HG02938 (cell line): ENCODE data around the gene MINPP1.

Experiments used
- ATAC-seq: cut with Tn5 transposase; IDR thresholded peaks from one replicate; pipeline ENCODE4 v1.9.1; 2021; ENCODE audit warnings: mild to moderate bottlenecking, moderate library complexity; ENCODE audit not compliant: unreplicated experiment

The MINPP1 gene

GRCh38 chr10:87518937-87519336, 14.2 kb downstream of the MINPP1 start:
- ATAC-seq = no peak

DNA sequence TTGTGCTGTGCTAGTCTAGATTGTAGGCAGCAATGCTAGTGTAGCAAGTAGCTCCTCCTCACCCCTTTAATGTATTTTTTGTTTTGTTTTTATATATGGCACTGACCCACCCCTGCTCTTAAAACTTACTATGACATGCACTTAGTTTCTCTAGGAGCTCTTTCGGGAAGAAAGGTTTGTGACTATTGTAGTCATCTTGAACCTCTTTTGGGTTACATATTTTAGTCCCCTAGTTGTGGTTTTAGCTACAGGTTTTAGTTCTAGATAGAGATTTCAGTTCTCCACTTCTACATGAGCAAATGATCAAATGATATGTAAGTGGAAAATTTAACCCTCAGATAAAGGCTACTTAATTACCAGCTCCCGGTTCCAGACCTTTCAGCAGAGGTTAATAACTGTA, 14.9 kb downstream of the MINPP1 start:
- ATAC-seq = no peak

DNA sequence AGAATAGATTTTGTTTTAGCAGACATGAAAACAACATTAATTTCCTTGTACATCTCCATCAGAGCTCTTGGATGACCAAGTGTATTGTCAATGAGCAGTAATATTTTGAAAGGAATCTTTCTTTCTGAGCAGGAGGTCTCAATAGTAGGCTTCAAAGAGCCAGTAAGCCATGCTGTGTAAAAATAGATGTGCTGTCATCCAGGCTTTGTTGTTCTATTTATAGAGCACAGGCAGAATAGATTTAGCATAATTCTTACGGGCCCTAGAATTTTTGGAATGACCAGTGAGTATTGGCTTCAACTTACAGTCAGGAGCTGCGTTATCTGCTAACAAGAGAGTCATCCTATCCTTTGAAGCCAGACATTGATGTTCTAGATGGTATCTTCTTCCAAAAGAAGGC, 19.0 kb downstream of the MINPP1 start:
- no peak for ATAC-seq

DNA sequence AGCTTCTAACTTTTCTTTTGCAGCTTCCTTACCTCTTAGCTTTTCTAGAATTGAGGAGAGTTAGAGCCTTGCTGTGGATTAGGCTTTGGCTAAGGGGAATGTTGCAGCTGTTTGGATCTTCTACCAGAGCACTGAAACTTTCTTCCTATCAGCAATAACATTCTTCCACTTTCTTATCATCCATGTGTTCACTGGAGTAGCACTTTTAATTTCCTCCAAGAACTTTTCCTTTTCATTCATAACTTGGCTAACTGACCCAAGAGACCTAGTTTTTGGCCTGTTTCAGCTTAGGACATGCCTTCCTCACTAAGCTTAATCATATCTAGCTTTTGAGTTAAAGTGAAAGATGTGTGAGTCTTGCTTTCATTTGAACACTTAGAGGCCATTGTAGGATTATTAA, 19.6 kb downstream of the MINPP1 start:
- no peak for ATAC-seq

DNA sequence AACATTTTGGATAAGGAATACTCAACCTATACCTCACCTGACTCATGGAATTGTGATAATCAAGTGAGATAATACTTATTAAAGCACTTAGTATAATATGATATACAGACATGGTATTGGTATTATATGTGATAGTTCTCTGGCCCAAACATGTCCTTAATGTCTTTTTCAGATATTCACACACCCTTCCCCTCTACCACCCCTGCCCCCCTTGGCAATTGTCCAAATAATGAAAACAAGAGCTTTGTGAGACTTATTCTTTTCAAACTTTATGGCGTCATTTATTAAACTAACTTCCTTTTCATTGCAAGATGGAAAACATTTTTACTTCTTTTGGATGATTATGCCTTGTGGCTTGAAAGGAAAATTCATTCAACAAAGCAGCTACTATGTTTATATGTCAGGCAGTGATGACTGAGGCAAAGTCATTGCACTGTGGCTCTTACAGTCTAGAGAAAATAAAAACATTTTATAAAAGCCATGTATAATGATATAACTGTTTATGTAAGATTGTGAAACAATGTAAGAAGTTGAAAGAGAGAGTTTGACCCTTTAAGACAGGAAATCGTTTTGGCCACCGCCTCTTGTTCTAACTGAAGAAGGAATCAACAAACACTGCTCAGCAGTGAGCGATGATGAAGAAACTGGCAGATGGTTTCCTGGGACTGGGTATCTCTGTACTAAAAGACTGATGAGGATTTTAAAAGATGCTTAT, 27.4 kb downstream of the MINPP1 start:
- ATAC-seq = no peak

DNA sequence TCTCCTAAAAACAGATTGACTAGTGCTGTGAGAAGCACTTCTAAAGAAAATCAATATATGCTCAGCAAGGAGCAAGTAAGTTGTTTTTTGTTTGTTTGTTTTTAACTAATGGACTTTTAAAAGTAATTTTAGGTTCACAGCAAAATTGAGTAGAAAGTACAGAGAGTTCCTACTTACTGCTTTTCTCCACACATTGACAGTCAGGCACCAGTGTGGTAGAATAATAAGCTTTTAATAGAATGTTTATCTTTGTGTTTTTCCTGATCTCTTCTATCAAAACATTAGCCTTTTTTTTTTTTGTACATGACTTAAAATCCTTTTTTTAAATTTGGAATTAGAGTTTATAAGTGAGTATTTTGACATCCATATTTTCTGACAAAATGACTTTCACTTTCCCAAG, 28.0 kb downstream of the MINPP1 start:
- no peak for ATAC-seq

DNA sequence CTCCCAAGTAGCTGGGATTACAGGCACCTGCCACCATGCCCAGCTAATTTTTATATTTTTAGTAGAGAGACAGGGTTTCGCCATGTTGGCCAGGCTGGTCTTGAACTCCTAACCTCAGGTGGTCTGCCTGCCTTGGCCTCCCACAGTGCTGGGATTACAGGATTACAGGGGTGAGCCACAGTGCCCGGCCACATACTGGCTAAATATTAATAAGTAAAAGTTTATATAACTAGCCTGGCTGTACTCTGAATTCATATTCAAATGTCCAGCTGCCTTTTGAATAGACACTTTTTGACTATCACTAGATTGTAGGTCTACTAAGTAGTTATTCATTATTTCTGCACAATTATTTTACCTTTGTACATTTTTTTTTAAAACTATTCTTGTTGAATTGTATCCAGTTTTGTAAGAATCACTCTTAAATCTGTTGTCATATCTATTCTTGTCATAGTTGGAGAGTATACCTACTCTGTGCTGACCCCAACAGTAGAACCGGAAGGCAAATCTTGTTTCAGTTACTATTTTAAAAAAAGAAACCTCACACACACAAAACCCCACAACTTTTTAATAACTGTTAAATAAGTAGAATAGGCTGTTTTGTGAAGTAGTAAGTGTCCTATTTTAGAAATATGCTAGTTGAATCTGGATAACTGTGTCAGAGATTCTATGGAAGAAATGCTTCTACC, 29.6 kb downstream of the MINPP1 start:
- ATAC-seq = peak; percentile 82

- ATAC-seq = no peak
Measured at GRCh38 chr10:87538092-87539015, 33.7 kb downstream of the MINPP1 start.

DNA sequence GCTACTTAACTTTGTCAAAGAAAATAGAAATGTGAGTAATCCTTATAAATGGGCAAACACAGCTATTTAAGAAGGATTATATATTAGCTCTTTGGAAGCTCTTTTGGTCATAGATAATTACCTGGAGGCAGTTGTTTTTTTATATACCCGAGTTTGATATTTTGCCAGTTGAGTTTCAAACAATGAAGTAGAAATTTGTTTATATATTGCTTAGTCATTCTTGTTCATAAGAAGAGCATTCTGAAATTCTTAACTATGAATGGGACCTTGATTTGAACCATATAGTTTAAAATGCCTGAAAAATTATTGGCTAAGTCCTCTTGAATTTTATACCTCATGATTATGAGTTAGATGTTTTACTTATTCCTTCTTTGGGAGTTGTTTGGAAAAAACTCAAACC, 36.4 kb downstream of the MINPP1 start:
- ATAC-seq = no peak

DNA sequence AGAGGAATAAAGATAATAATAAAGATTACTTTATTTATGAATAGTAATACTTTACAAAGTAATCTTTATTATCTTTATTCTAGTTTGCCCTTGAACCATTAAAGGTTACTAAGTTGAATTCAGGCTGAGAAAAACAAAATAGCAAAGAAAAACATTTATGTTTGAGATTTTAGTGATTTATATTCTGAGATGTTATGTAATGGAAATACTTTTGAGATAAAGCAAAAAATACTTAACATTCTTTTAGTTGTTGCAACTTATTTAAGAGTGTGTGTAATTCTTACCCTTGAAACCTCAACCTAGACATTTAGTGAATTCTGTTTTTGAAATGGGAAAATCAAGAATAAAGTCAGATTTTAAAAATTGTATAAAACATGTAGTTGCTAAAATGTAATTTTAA, 40.0 kb downstream of the MINPP1 start:
- no peak for ATAC-seq

GRCh38 chr10:87545783-87546182, 41.1 kb downstream of the MINPP1 start:
- no peak for ATAC-seq

GRCh38 chr10:87546210-87546609, 41.5 kb downstream of the MINPP1 start:
- ATAC-seq = no peak

- ATAC-seq = no peak
Measured at GRCh38 chr10:87546971-87547413, 42.3 kb downstream of the MINPP1 start.

- no peak for ATAC-seq
Measured at GRCh38 chr10:87547734-87548311, 43.1 kb downstream of the MINPP1 start.

DNA sequence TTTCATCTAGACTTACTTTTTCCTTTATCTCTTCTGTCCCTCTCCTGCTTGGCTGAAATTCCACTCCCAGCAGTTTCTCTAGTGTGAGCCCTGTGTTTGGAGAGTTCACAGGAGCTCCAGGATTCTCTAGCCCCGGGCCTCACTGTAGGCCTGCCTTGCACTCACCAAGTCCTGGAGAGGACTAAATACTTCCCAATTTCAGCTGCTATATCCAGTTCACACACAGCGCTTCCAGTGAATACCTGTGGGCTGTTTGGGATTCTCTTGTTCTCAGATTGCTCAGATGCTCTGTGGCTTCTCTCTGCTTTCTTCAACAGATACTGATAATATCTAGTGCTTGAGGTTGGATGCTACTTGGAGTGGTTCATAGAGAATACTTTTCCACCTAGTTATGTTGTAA, 46.0 kb downstream of the MINPP1 start:
- no peak for ATAC-seq

DNA sequence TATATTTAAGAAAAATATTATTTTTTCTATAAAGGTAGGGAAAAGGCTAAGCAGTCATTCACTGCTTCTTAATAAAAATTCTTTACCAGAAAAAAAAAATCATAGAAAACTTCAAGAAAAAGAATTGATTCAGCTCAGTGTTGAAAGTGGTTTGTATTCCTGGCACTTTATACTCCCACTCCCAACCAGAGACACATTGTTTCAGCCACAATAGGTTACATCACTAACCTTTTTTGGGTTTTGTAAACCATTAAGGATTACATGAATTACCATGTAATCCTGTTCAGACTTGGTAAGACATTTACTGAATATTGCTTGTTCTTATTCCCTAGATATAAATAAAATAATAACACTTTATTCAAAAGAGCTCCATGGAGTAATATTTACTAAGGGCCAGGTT, 46.6 kb downstream of the MINPP1 start:
- no peak for ATAC-seq

GRCh38 chr10:87552248-87552929, 47.7 kb downstream of the MINPP1 start:
- ATAC-seq = no peak

DNA sequence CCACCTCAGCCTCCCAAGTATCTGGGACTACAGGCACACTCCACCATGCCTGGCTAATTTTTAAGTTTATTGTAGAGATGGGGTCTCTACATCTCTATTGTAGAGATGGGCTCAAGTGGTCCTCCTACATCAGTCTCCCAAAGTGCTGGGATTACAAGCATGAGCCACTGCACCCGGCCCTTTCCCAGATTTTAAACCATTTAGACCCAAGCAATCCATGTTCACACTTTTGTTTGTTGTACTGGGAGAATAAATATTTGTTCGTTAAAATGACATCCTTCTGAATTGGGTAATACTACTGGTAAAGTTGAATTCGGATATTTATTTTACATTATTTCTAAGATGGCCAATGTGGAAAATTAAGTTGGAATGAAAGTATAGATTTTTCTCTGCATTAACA, 52.7 kb downstream of the MINPP1 start:
- no peak for ATAC-seq

DNA sequence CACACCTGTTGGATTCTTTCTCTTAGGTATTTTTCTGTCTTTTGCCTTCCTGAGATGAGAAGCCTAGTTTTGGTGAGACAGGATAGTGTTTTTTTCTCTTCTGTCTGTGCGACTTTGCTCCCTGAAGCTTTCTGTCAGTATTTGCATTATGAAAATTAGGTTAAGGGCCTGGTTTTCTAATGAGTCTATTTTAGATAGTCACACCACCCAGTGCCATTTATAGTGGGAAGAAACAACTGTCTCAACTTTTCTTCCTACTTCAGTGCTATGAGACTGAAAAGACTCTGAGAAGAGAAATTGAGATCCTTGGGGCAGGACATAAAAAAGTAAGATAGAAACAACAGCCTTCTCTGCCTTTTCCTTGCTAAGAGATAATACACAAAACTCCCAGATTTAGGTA, 53.6 kb downstream of the MINPP1 start:
- ATAC-seq = no peak

DNA sequence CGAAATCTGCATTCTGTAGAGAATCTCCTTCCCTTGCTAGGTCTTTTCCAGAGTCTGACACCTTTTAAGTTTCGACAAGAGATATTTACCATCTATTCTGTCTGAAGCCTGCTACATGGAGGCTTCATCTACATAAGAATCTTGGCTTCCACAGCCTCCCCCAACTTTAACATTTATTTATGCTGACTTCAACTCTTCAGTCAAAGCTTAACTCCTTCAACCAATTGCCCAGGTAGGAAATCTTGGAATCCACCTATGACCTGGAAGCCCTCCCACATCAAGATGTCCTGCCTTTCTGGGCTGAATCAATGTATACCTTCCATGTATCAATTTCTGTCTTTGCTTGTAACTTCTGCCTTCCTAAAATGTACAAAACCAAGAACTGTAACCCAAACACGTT, 54.7 kb downstream of the MINPP1 start:
- no peak for ATAC-seq
